ENCODE data around the gene DPM2. TPM values are rescaled to one million over a fixed set of nuclear protein-coding genes. Genes with fewer than 3 reads are reported as not detected.

The DPM2 gene
- polyA plus RNA-seq, 2 of the 4 experiments (the other 2 are of a cell fraction) = 41.9 to 45.9 TPM

GRCh38 chr9:127931092-127931881, 6.4 kb downstream of the DPM2 start (continued):
- TF ChIP-seq NPAS2 (CRISPR knock-in tag; IDR thresholded peaks at IDR 0.05; ENCODE audit: borderline replicate concordance) (no peak), RCOR1 (IDR thresholded peaks at IDR 0.05; ENCODE audit: low read depth, low read length) (no peak), SMC3 (IDR thresholded peaks at IDR 0.05) (0 out of 3 replicates have a peak, but pooled peaks have one; percentile 7), FOSB (CRISPR knock-in tag; IDR thresholded peaks at IDR 0.05) (0 out of 2 replicates have a peak, but pooled peaks have one; percentile 20), HMGXB4 (CRISPR knock-in tag; IDR thresholded peaks at IDR 0.05; ENCODE audit: borderline replicate concordance) (no peak), NFE2L2 (conservative IDR thresholded peaks at IDR 0.05; ENCODE audit: low read length) (no peak), BCL3 (IDR thresholded peaks at IDR 0.05) (no peak), HOXB5 (CRISPR knock-in tag; IDR thresholded peaks at IDR 0.05) (no peak), ZSCAN20 (CRISPR knock-in tag; IDR thresholded peaks at IDR 0.05) (no peak), RARB (CRISPR knock-in tag; IDR thresholded peaks at IDR 0.05) (0 out of 2 replicates have a peak, but pooled peaks have one; percentile 28), POLR2A (IDR thresholded peaks at IDR 0.05; ENCODE audit: low read length) (0 out of 2 replicates have a peak, but pooled peaks have one; percentile 1), CEBPB (IDR thresholded peaks at IDR 0.05) (peak in 1 of 2 experiments; percentile 49; a peak in 1 of 4 replicates), HEYL (CRISPR knock-in tag; IDR thresholded peaks at IDR 0.05) (0 out of 2 replicates have a peak, but pooled peaks have one; percentile 51), HOXA7 (CRISPR knock-in tag; IDR thresholded peaks at IDR 0.05) (peak; percentile 78), ZC3H11A (IDR thresholded peaks at IDR 0.05) (no peak), RNF2 (IDR thresholded peaks at IDR 0.05; ENCODE audit: borderline replicate concordance, low read depth) (no peak), EHF (CRISPR knock-in tag; IDR thresholded peaks at IDR 0.05) (peak; percentile 35; the same call in 1 of the 2 replicates), GATA3 (IDR thresholded peaks at IDR 0.05; ENCODE audit: borderline replicate concordance) (peak; percentile 27; the same call in 1 of the 2 replicates), ZNF302 (CRISPR knock-in tag; IDR thresholded peaks at IDR 0.05) (no peak), JUNB (IDR thresholded peaks at IDR 0.05) (no peak), CBX8 (IDR thresholded peaks at IDR 0.05) (no peak), MYC (IDR thresholded peaks at IDR 0.05; ENCODE audit: borderline replicate concordance, low read length) (no peak), TFCP2L1 (CRISPR knock-in tag; IDR thresholded peaks at IDR 0.05) (no peak; the same call in 1 of the 2 replicates), ESRRA (IDR thresholded peaks at IDR 0.05; ENCODE audit: borderline replicate concordance, low read length) (no peak), RFX5 (IDR thresholded peaks at IDR 0.05) (no peak), CTCF (IDR thresholded peaks at IDR 0.05) (no peak), NR3C1 (IDR thresholded peaks at IDR 0.05) (no peak), FOXS1 (CRISPR knock-in tag; IDR thresholded peaks at IDR 0.05) (no peak), TP53 (CRISPR knock-in tag; IDR thresholded peaks at IDR 0.05) (no peak), KDM1A (IDR thresholded peaks at IDR 0.05; ENCODE audit: low read depth) (no peak), HDAC2 (IDR thresholded peaks at IDR 0.05) (no peak), KDM5A (IDR thresholded peaks at IDR 0.05) (no peak), ZFP36 (IDR thresholded peaks at IDR 0.05; ENCODE audit: borderline replicate concordance, partially characterized antibody) (no peak)
- TF ChIP-seq, protein P1, sequence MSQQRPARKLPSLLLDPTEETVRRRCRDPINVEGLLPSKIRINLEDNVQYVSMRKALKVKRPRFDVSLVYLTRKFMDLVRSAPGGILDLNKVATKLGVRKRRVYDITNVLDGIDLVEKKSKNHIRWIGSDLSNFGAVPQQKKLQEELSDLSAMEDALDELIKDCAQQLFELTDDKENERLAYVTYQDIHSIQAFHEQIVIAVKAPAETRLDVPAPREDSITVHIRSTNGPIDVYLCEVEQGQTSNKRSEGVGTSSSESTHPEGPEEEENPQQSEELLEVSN (IDR thresholded peaks at IDR 0.05; ENCODE audit: borderline replicate concordance, low read depth) = no peak
- TF ChIP-seq, protein P2, sequence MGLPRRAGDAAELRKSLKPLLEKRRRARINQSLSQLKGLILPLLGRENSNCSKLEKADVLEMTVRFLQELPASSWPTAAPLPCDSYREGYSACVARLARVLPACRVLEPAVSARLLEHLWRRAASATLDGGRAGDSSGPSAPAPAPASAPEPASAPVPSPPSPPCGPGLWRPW (IDR thresholded peaks at IDR 0.05) = no peak
- TF ChIP-seq, protein P3, sequence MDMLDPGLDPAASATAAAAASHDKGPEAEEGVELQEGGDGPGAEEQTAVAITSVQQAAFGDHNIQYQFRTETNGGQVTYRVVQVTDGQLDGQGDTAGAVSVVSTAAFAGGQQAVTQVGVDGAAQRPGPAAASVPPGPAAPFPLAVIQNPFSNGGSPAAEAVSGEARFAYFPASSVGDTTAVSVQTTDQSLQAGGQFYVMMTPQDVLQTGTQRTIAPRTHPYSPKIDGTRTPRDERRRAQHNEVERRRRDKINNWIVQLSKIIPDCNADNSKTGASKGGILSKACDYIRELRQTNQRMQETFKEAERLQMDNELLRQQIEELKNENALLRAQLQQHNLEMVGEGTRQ (IDR thresholded peaks at IDR 0.05) = no peak

Data from A549 (cell line).